Tibial nerve (tissue), 3 donors: ENCODE measurements around the gene BMERB1.

Source experiments
- POLR2A ChIP-seq, 2 donors: fragments of 450-650 bp; IDR thresholded peaks; one replicate each; pipeline ENCODE4 v1.6.1; 2017; ENCODE audit warnings: antibody characterized with exemption in 2 of 2, mild to moderate bottlenecking in 2 of 2, moderate library complexity in 2 of 2
- TF ChIP-seq, protein P1 (sequence below), 5 experiments: fragments of 200-600 bp in 3 of 5; fragments of 450-650 bp in 2 of 5; sonication (generic) in 3 of 5; IDR thresholded peaks; one replicate each; pipeline ENCODE4 v1.5.1; 2016 to 2019; ENCODE audit warnings: antibody characterized with exemption in 5 of 5, mild to moderate bottlenecking in 3 of 5, moderate library complexity in 2 of 5

- TF ChIP-seq, protein P1, sequence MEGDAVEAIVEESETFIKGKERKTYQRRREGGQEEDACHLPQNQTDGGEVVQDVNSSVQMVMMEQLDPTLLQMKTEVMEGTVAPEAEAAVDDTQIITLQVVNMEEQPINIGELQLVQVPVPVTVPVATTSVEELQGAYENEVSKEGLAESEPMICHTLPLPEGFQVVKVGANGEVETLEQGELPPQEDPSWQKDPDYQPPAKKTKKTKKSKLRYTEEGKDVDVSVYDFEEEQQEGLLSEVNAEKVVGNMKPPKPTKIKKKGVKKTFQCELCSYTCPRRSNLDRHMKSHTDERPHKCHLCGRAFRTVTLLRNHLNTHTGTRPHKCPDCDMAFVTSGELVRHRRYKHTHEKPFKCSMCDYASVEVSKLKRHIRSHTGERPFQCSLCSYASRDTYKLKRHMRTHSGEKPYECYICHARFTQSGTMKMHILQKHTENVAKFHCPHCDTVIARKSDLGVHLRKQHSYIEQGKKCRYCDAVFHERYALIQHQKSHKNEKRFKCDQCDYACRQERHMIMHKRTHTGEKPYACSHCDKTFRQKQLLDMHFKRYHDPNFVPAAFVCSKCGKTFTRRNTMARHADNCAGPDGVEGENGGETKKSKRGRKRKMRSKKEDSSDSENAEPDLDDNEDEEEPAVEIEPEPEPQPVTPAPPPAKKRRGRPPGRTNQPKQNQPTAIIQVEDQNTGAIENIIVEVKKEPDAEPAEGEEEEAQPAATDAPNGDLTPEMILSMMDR (IDR thresholded peaks at IDR 0.05), result no peak
- TF ChIP-seq POLR2A (IDR thresholded peaks at IDR 0.05), result no peak
Measured at GRCh38 chr16:15403392-15403995, 30.9 kb upstream of the BMERB1 start.
